Stimulated activated CD4-positive, alpha-beta T cell treated with anti-CD3 and anti-CD28 coated beads, Interleukin-1b, Interleukin-23, amount 100 ng/mL, for 48 hours (primary cell): ENCODE data around the gene DOCK9.

Source experiments
- DNase-seq: peaks from one replicate; pipeline ENCODE4 v3.0.0-alpha.2; 2020

Gene DOCK9

GRCh38 chr13:98785405-98785804 is 192.5 kb downstream of the DOCK9 start:
- DNase-seq, result no peak

GRCh38 chr13:98784666-98785065 is 193.2 kb downstream of the DOCK9 start:
- no peak for DNase-seq

GRCh38 chr13:98783856-98784478 is 193.9 kb downstream of the DOCK9 start:
- DNase-seq, result no peak

GRCh38 chr13:98782654-98783053 is 195.2 kb downstream of the DOCK9 start:
- no peak for DNase-seq

GRCh38 chr13:98781905-98782304 is 196.0 kb downstream of the DOCK9 start:
- DNase-seq, result no peak

GRCh38 chr13:98781470-98781869 is 196.4 kb downstream of the DOCK9 start:
- no peak for DNase-seq

- no peak for DNase-seq
These were observed 196.8 kb downstream of the DOCK9 start for GRCh38 chr13:98781045-98781444.

- no peak for DNase-seq
These were observed 197.4 kb downstream of the DOCK9 start for GRCh38 chr13:98780451-98780850.

GRCh38 chr13:98779695-98780094 is 198.2 kb downstream of the DOCK9 start:
- DNase-seq, result no peak

GRCh38 chr13:98778749-98779148 is 199.1 kb downstream of the DOCK9 start:
- no peak for DNase-seq

- no peak for DNase-seq
These were observed 201.2 kb downstream of the DOCK9 start for GRCh38 chr13:98776644-98777043.

GRCh38 chr13:98775844-98776598 is 201.8 kb downstream of the DOCK9 start:
- DNase-seq, result no peak

GRCh38 chr13:98775386-98775785 is 202.5 kb downstream of the DOCK9 start:
- no peak for DNase-seq

- DNase-seq, result no peak
These were observed 203.1 kb downstream of the DOCK9 start for GRCh38 chr13:98774776-98775175.

GRCh38 chr13:98773921-98774320 is 203.9 kb downstream of the DOCK9 start:
- DNase-seq, result no peak

- DNase-seq, result no peak
These were observed 204.9 kb downstream of the DOCK9 start for GRCh38 chr13:98772794-98773452.

GRCh38 chr13:98771838-98772611 is 205.8 kb downstream of the DOCK9 start:
- DNase-seq, result no peak

GRCh38 chr13:98769736-98770135 is 208.1 kb downstream of the DOCK9 start:
- no peak for DNase-seq

GRCh38 chr13:98768522-98768921 is 209.3 kb downstream of the DOCK9 start:
- DNase-seq, result no peak

- DNase-seq, result no peak
These were observed 211.2 kb downstream of the DOCK9 start for GRCh38 chr13:98766697-98767096.

GRCh38 chr13:98765996-98766519 is 211.8 kb downstream of the DOCK9 start:
- DNase-seq, result no peak

- DNase-seq, result no peak
These were observed 215.8 kb downstream of the DOCK9 start for GRCh38 chr13:98761986-98762616.
